Thyroid gland (tissue), 4 donors: ENCODE results near the gene UTS2.

ENCODE experiments used
- POLR2A ChIP-seq, 2 donors: fragments of 450-650 bp; IDR thresholded peaks; one replicate each; pipeline ENCODE4 v1.6.1; 2017; ENCODE audit warnings: antibody characterized with exemption in 2 of 2, mild to moderate bottlenecking in 2 of 2, moderate library complexity in 1 of 2
- TF ChIP-seq, protein P1 (sequence below), 6 experiments: fragments of 200-600 bp in 3 of 6; fragments of 450-650 bp in 3 of 6; sonication (generic) in 3 of 6; IDR thresholded peaks; one replicate each; pipeline ENCODE4 v1.5.1; 2016 to 2019; ENCODE audit warnings: antibody characterized with exemption in 6 of 6, mild to moderate bottlenecking in 2 of 6, inconsistent platforms in 1 of 6, moderate library complexity in 1 of 6

GRCh38 chr1:7826363-7826762 is 26.5 kb downstream of the UTS2 start:
- TF ChIP-seq, protein P1, sequence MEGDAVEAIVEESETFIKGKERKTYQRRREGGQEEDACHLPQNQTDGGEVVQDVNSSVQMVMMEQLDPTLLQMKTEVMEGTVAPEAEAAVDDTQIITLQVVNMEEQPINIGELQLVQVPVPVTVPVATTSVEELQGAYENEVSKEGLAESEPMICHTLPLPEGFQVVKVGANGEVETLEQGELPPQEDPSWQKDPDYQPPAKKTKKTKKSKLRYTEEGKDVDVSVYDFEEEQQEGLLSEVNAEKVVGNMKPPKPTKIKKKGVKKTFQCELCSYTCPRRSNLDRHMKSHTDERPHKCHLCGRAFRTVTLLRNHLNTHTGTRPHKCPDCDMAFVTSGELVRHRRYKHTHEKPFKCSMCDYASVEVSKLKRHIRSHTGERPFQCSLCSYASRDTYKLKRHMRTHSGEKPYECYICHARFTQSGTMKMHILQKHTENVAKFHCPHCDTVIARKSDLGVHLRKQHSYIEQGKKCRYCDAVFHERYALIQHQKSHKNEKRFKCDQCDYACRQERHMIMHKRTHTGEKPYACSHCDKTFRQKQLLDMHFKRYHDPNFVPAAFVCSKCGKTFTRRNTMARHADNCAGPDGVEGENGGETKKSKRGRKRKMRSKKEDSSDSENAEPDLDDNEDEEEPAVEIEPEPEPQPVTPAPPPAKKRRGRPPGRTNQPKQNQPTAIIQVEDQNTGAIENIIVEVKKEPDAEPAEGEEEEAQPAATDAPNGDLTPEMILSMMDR (IDR thresholded peaks at IDR 0.05): no peak
- TF ChIP-seq POLR2A (IDR thresholded peaks at IDR 0.05): no peak
